ENCODE data around the gene ENPP6.
A peak's percentile ranks its signal among the peaks of the same experiment; 100 is the strongest.

DNA sequence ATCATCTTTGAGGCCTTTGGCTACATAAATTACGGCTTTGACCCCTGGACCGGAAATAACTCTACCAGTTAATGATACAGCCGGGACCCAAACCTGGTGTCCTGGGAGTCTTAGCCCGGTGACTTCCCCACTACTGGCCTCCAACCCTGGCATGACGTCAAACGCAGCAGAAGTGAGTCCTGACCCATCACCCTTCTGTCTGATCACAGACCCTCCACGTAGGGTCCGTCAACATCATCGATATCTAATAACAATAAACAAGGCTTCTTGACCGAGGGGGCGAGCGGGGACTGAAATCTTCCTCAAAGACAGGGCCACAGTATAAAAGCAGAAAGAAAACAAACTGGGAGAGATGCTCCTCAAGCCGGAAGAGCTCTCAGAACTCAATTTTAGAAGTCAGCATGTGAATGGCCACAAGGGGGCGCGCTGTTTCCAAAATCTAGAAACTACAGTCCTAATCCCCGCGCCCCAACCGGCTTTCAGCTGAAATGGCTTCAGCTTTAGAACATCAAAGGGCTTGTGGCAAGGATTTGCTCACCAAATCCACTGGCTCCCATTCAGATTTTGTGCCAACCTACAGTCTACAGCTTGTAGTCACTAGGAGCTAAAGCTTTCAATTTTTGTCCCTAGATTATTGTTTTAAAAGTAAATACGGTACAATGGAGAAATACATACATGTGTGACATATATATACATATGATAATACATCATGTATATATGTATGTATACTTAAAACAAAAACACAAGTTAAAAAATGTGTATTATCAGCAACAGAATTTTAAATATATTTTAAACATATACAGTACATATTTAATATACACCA, 46.4 kb upstream of the ENPP6 start:
- TF ChIP-seq CTCF (IDR thresholded peaks at IDR 0.05; ENCODE audit: insufficient read depth, low read length, poor library complexity, severe bottlenecking): peak; percentile 72
- no peak for TF ChIP-seq EZH2phosphoT487 (conservative IDR thresholded peaks at IDR 0.05; ENCODE audit: low read length)
